HL-60 (cell line): ENCODE measurements around the gene NOTUM.

Source experiments
- CTCF ChIP-seq: IDR thresholded peaks from one replicate; pipeline ENCODE4 v1.5.1; 2011; ENCODE audit warnings: low read length, control low read depth, inconsistent platforms; ENCODE audit not compliant: insufficient read depth
- POLR2AphosphoS5 ChIP-seq: IDR thresholded peaks from 2 replicates; pipeline ENCODE4 v1.6.1; 2012; ENCODE audit warnings: low read depth
- REST ChIP-seq: IDR thresholded peaks from 2 replicates; pipeline ENCODE4 v1.6.1; 2012; ENCODE audit warnings: low read depth; ENCODE audit not compliant: insufficient replicate concordance

GRCh38 chr17:81968850-81969812, 8.1 kb upstream of the NOTUM start:
- TF ChIP-seq CTCF (no peak), REST (no peak), POLR2AphosphoS5 (no peak)
